Glutamatergic neuron (in vitro differentiated cells): Measurements from ENCODE around the gene FHL2. TPM values are rescaled to one million over a fixed set of nuclear protein-coding genes. Genes with fewer than 3 reads are reported as not detected.

ENCODE experiments used
- DNase-seq: peaks from one replicate; pipeline ENCODE4 v3.0.0; 2022
- H3K27ac Mint-ChIP-seq: one replicate; pipeline ENCODE4 v1.8.0; 2020; ENCODE audit warnings: mild to moderate bottlenecking, mixed read lengths, inconsistent platforms; ENCODE audit not compliant: unreplicated experiment
- H3K27me3 Mint-ChIP-seq: one replicate; pipeline ENCODE4 v1.8.0; 2020; ENCODE audit warnings: mild to moderate bottlenecking, moderate library complexity, mixed read lengths, inconsistent platforms; ENCODE audit not compliant: unreplicated experiment
- H3K36me3 Mint-ChIP-seq: one replicate; pipeline ENCODE4 v1.8.0; 2020; ENCODE audit warnings: mild to moderate bottlenecking, mixed read lengths, inconsistent platforms; ENCODE audit not compliant: unreplicated experiment
- H3K4me1 Mint-ChIP-seq: one replicate; pipeline ENCODE4 v1.8.0; 2020; ENCODE audit warnings: mild to moderate bottlenecking, low read depth, mixed read lengths, inconsistent platforms; ENCODE audit not compliant: unreplicated experiment
- H3K4me3 Mint-ChIP-seq: one replicate; pipeline ENCODE4 v1.8.0; 2020; ENCODE audit warnings: mild to moderate bottlenecking, mixed read lengths, inconsistent platforms; ENCODE audit not compliant: unreplicated experiment
- H3K9me3 Mint-ChIP-seq: one replicate; pipeline ENCODE4 v1.8.0; 2020; ENCODE audit warnings: mild to moderate bottlenecking, moderate library complexity, mixed read lengths, inconsistent platforms; ENCODE audit not compliant: unreplicated experiment
- total RNA-seq: library from RNA; stranded (reverse); fragmentation: NEBNext Ultra II Directional; extraction: Animal tissue kit (Norgen Biotek cat#: 25700); gene quantifications from one replicate; pipeline ENCODE4 v1.2.1, GENCODE V29; 2021; ENCODE audit not compliant: unreplicated experiment
- TF ChIP-seq, protein P1 (sequence below): fragments of 200-600 bp; sonication (generic); IDR thresholded peaks from one replicate; pipeline ENCODE4 v1.5.0; 2021; ENCODE audit not compliant: partially characterized antibody, unreplicated experiment

The FHL2 gene
- total RNA-seq, 1 donor from 2014 or later, result 3.2 TPM

DNA sequence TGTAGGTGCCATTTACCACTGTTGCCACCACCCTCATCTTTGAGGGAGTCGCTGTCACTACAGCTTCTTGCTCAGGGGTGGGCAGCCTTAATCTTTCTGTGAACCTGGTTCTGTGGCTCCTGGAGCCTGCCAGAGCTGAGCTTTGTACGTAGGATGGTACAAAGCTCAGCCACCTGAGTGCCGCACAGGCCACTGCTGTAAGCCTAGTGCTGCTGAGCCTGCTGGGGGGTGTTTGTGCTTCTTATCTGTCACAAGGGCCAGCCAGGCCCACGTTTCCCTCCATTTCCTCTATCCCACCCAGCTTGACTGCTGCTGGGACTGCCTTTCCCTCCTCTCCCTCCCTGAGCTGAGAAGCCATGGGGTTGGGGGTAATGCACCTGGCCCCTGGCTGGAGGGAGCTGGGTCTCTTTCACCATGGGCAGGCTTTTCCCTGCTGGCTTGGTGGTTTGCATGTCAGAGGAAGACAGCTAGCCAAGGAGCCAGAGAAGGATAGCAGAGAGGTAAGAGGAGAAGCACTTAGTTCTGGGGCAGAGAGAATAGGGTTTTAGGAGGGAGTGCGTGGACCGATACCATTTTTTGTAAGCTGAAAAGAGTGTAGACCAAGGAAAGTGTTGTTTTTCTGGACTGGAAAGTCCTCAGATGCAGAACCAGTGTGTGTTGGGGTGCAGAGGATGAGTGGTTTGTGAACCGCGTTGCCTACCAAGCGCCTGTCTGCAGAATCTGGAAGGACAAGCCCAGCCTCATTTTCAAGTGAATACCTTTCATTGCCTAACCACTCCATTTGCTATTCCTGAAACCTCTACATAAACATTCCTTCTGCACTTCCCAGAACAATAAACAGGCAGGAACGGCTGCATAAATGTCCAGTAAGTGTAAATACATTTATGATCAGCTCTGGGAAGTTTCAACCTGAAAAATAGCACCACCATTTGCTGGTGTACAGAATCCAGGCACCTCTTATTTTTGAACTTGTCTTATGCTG is 45.1 kb upstream of the FHL2 start:
- H3K27ac Mint-ChIP-seq, result no peak overlapping the region
- TF ChIP-seq, protein P1, sequence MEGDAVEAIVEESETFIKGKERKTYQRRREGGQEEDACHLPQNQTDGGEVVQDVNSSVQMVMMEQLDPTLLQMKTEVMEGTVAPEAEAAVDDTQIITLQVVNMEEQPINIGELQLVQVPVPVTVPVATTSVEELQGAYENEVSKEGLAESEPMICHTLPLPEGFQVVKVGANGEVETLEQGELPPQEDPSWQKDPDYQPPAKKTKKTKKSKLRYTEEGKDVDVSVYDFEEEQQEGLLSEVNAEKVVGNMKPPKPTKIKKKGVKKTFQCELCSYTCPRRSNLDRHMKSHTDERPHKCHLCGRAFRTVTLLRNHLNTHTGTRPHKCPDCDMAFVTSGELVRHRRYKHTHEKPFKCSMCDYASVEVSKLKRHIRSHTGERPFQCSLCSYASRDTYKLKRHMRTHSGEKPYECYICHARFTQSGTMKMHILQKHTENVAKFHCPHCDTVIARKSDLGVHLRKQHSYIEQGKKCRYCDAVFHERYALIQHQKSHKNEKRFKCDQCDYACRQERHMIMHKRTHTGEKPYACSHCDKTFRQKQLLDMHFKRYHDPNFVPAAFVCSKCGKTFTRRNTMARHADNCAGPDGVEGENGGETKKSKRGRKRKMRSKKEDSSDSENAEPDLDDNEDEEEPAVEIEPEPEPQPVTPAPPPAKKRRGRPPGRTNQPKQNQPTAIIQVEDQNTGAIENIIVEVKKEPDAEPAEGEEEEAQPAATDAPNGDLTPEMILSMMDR, result no peak

DNA sequence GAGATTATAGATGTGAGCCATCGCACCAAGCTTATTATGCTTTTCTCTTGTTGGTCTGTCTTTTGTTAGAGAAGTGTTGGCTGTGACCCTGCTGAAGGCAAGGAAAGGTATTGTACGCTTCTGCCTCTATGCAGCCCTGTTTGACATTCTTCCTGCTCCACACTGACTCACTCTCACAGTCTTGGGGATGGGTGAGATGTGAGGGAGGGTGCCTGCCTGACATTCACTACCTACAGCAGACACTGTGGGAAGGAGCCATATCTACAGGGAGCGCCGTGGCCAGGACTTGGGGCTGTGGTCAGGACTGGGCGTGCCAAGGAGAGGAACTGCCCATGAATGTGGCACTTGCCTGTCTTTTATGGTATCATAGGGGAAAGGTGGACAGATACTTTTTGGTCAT is 43.9 kb upstream of the FHL2 start:
- no peaks in the 10 kb centered on the region for H3K9me3 Mint-ChIP-seq
- H3K4me1 Mint-ChIP-seq, result peaks cover 7% of the 10 kb centered on the region
- TF ChIP-seq, protein P1, result no peak
- no peak for DNase-seq
- peaks cover 2% of the 10 kb centered on the region for H3K27me3 Mint-ChIP-seq
- no peak overlapping the region for H3K27ac Mint-ChIP-seq
- no peak overlapping the region for H3K4me3 Mint-ChIP-seq
- no peaks in the 10 kb centered on the region for H3K36me3 Mint-ChIP-seq

More for the DNA sequence above, 45.1 kb upstream of the FHL2 start:
- no peak for DNase-seq
- Mint-ChIP-seq H3K4me3 (no peak overlapping the region), H3K36me3 (no peaks in the 10 kb centered on the region), H3K4me1 (peaks cover 1% of the 10 kb centered on the region), H3K27me3 (peaks cover 2% of the 10 kb centered on the region), H3K9me3 (peaks cover 2% of the 10 kb centered on the region)

DNA sequence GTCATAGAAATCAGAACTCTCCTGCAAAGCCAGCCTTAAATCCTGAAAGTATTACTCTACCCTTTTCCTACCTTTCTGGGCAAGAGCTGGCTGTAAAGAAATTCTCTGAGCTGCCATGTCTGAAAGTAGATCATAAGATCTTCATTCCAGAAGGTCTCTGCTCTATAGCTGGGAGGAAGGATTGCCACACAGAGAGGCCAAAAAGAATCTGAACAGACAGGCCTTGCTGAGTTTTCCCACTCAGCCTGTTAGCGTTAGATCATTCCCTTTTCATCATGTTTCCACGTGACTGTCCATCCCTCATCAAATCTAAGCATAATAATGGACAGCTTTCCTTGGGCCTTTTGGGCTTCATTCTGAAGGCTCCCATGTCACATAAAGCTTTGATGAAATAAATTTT is 43.2 kb upstream of the FHL2 start:
- no peak for DNase-seq
- Mint-ChIP-seq H3K4me1 (peaks cover 8% of the 10 kb centered on the region), H3K27ac (no peak overlapping the region), H3K4me3 (no peak overlapping the region), H3K27me3 (peaks cover 2% of the 10 kb centered on the region), H3K36me3 (no peaks in the 10 kb centered on the region), H3K9me3 (no peaks in the 10 kb centered on the region)
- TF ChIP-seq, protein P1, result no peak

DNA sequence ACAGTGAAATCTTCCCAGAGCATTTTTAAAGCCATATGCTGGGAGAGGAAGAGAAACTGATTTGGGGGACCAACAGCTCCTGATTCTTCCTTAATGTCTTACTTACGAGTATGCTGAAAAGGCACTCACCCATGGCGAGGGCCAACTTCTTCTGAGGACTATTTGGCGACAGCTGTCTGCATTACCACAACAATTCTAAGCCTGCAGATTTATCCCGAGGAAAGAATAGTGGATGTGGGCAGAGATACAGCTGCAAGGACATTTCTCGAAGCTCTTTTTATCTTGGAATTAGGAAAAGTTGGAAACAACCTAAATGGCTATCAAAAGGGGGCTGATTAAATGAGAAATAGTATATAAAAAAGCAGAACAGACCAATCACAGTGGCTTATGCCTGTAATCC is 40.3 kb upstream of the FHL2 start:
- TF ChIP-seq, protein P1, result no peak
- DNase-seq, result no peak
- H3K4me1 Mint-ChIP-seq, result peaks cover 7% of the 10 kb centered on the region
- peaks cover 2% of the 10 kb centered on the region for H3K27me3 Mint-ChIP-seq
- H3K9me3 Mint-ChIP-seq, result no peaks in the 10 kb centered on the region
- no peaks in the 10 kb centered on the region for H3K36me3 Mint-ChIP-seq
- H3K27ac Mint-ChIP-seq, result no peak overlapping the region
- no peak overlapping the region for H3K4me3 Mint-ChIP-seq
